Osteoblast (primary cell): ENCODE results near the gene BCKDHA. TPM values are rescaled to one million over a fixed set of nuclear protein-coding genes. Genes with fewer than 3 reads are reported as not detected.

ENCODE experiments used
- DNase-seq: peaks from one replicate; pipeline ENCODE4 v3.0.0; 2011; ENCODE audit warnings: low spot score, mixed read lengths; ENCODE audit not compliant: insufficient read length; ENCODE audit errors: missing footprints
- H2AFZ ChIP-seq: 2 replicates; pipeline ENCODE4 v1.6.0; 2011; ENCODE audit warnings: mild to moderate bottlenecking, low read length
- H3K27ac ChIP-seq: 2 replicates; pipeline ENCODE4 v1.5.1; 2011; ENCODE audit warnings: mild to moderate bottlenecking, low read depth, low read length, moderate library complexity
- H3K27me3 ChIP-seq: 2 replicates; pipeline ENCODE4 v1.6.0; 2012; ENCODE audit warnings: mild to moderate bottlenecking, control low read depth, inconsistent platforms, low read length, moderate library complexity; ENCODE audit not compliant: insufficient read depth
- H3K36me3 ChIP-seq: 2 replicates; pipeline ENCODE4 v1.5.1; 2011; ENCODE audit warnings: mild to moderate bottlenecking, low read length, control low read depth, moderate library complexity; ENCODE audit not compliant: insufficient read depth
- H3K4me1 ChIP-seq: 2 replicates; pipeline ENCODE4 v1.5.1; 2011; ENCODE audit warnings: mild to moderate bottlenecking, low read length, control low read depth, moderate library complexity; ENCODE audit not compliant: insufficient read depth
- H3K4me2 ChIP-seq: 2 replicates; pipeline ENCODE4 v1.6.0; 2011; ENCODE audit warnings: mild to moderate bottlenecking, low read length; ENCODE audit not compliant: insufficient read depth
- H3K4me3 ChIP-seq: fragments of 200-600 bp; sonication (generic); 3 replicates; pipeline ENCODE4 v1.5.1; 2012; ENCODE audit warnings: mild to moderate bottlenecking, low read length, inconsistent platforms; ENCODE audit not compliant: insufficient read depth
- H3K79me2 ChIP-seq: 2 replicates; pipeline ENCODE4 v1.6.0; 2012; ENCODE audit warnings: mild to moderate bottlenecking, low read length, control low read depth, inconsistent platforms; ENCODE audit not compliant: insufficient read depth
- H3K9me3 ChIP-seq: 2 replicates; pipeline ENCODE4 v1.5.1; 2011; ENCODE audit warnings: low read depth, low read length, control low read depth
- H4K20me1 ChIP-seq: 2 replicates; pipeline ENCODE4 v1.6.0; 2012; ENCODE audit warnings: mild to moderate bottlenecking, low read length, control low read depth; ENCODE audit not compliant: insufficient read depth
- total RNA-seq: library from RNA; depleted of rRNA; stranded (reverse); fragments of >200 nt; gene quantifications from 2 replicates; pipeline ENCODE4 v1.2.3, GENCODE V29; 2012
- TF ChIP-seq, protein P1 (sequence below): IDR thresholded peaks from 2 replicates; pipeline ENCODE4 v1.5.1; 2011; ENCODE audit warnings: mild to moderate bottlenecking, low read depth, low read length, moderate library complexity; ENCODE audit errors: extremely low read depth

The BCKDHA gene
- total RNA-seq, 1 donor = 37.3 TPM

GRCh38 chr19:41352279-41352608 lies 45.4 kb upstream of the BCKDHA start:
- H3K27ac ChIP-seq = peak overlapping the region; percentile 29

GRCh38 chr19:41352609-41353465 lies 44.8 kb upstream of the BCKDHA start:
- Histone ChIP-seq H3K4me2 (peak overlapping the region; percentile 84), H4K20me1 (peaks cover 35% of the 10 kb centered on the region), H3K4me1 (peaks cover 11% of the 10 kb centered on the region), H3K79me2 (peaks cover 52% of the 10 kb centered on the region), H3K9me3 (no peaks in the 10 kb centered on the region), H3K36me3 (peaks cover 5% of the 10 kb centered on the region), H3K4me3 (peak overlapping the region; percentile 93), H2AFZ (peak overlapping the region; percentile 6), H3K27me3 (no peaks in the 10 kb centered on the region), H3K27ac (peak overlapping the region; percentile 29)
- TF ChIP-seq, protein P1, sequence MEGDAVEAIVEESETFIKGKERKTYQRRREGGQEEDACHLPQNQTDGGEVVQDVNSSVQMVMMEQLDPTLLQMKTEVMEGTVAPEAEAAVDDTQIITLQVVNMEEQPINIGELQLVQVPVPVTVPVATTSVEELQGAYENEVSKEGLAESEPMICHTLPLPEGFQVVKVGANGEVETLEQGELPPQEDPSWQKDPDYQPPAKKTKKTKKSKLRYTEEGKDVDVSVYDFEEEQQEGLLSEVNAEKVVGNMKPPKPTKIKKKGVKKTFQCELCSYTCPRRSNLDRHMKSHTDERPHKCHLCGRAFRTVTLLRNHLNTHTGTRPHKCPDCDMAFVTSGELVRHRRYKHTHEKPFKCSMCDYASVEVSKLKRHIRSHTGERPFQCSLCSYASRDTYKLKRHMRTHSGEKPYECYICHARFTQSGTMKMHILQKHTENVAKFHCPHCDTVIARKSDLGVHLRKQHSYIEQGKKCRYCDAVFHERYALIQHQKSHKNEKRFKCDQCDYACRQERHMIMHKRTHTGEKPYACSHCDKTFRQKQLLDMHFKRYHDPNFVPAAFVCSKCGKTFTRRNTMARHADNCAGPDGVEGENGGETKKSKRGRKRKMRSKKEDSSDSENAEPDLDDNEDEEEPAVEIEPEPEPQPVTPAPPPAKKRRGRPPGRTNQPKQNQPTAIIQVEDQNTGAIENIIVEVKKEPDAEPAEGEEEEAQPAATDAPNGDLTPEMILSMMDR = peak; percentile 47
- DNase-seq = peak; percentile 96

More at GRCh38 chr19:41352279-41352608, 45.4 kb upstream of the BCKDHA start:
- no peak overlapping the region for H2AFZ ChIP-seq
- DNase-seq = no peak
- H3K9me3 ChIP-seq = no peaks in the 10 kb centered on the region
- H3K4me1 ChIP-seq = peaks cover 11% of the 10 kb centered on the region
- H3K27me3 ChIP-seq = no peaks in the 10 kb centered on the region
- peaks cover 55% of the 10 kb centered on the region for H3K79me2 ChIP-seq
- peaks cover 7% of the 10 kb centered on the region for H3K36me3 ChIP-seq
- H3K4me2 ChIP-seq = peak overlapping the region; percentile 84
- H4K20me1 ChIP-seq = peaks cover 35% of the 10 kb centered on the region
- TF ChIP-seq, protein P1 = no peak
- H3K4me3 ChIP-seq = peak overlapping the region; percentile 93

GRCh38 chr19:41353466-41354342 lies 43.9 kb upstream of the BCKDHA start, which contains the start of gene TGFB1:
TGFB1 (minus strand) TSS chr19:41353922; CDS start chr19:41353044, 878 bp downstream.
- Histone ChIP-seq H3K4me3 (peak within 1 kb of the TSS; percentile 93), H3K4me1 (peaks cover 11% of the 10 kb centered on the region), H3K27ac (peak within 1 kb of the TSS; percentile 29), H3K79me2 (peaks cover 47% of the 10 kb centered on the region), H3K4me2 (peak within 1 kb of the TSS; percentile 84), H4K20me1 (peaks cover 35% of the 10 kb centered on the region), H3K36me3 (no peaks in the 10 kb centered on the region), H3K9me3 (no peaks in the 10 kb centered on the region), H3K27me3 (no peaks in the 10 kb centered on the region), H2AFZ (peak within 1 kb of the TSS; percentile 6)
- DNase-seq = peak; percentile 99
- TF ChIP-seq, protein P1 = peak; percentile 72
